ENCODE results near the gene SHKBP1. TPM values are rescaled to one million over a fixed set of nuclear protein-coding genes. Genes with fewer than 3 reads are reported as not detected.

SHKBP1 gene
- total and polyA plus RNA-seq, 2 donors (not counting 1 experiment from before 2014, with no cell fraction given): 179 to 227 TPM

DNA sequence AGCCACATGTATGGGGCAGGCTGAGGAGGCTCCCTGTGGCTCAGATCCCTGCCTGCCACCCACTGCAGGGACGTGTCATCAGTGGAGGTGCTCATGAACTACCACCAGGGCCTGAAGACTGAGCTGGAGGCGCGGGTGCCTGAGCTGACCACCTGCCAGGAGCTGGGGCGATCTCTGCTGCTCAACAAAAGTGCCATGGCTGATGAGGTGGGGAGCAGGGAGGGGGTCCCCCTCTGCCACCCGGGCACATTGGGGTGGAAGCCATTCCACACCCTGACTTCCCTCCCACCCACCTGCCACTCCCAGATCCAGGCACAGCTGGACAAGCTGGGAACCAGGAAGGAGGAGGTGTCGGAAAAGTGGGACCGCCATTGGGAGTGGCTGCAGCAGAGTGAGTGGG, 11.3 kb upstream of the SHKBP1 start:
- H3K4me1 ChIP-seq (ENCODE audit: control insufficient read depth in 2 of 2, insufficient read depth in 2 of 2, low read length in 2 of 2): peaks cover 18 to 19% of the 10 kb centered on the region in 2 donors
- TF ChIP-seq EZH2 (IDR thresholded peaks at IDR 0.05; ENCODE audit: borderline replicate concordance, insufficient read depth, low read depth, low read length, poor library complexity, severe bottlenecking): no peak
- TF ChIP-seq, protein P1, sequence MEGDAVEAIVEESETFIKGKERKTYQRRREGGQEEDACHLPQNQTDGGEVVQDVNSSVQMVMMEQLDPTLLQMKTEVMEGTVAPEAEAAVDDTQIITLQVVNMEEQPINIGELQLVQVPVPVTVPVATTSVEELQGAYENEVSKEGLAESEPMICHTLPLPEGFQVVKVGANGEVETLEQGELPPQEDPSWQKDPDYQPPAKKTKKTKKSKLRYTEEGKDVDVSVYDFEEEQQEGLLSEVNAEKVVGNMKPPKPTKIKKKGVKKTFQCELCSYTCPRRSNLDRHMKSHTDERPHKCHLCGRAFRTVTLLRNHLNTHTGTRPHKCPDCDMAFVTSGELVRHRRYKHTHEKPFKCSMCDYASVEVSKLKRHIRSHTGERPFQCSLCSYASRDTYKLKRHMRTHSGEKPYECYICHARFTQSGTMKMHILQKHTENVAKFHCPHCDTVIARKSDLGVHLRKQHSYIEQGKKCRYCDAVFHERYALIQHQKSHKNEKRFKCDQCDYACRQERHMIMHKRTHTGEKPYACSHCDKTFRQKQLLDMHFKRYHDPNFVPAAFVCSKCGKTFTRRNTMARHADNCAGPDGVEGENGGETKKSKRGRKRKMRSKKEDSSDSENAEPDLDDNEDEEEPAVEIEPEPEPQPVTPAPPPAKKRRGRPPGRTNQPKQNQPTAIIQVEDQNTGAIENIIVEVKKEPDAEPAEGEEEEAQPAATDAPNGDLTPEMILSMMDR (IDR thresholded peaks at IDR 0.05): no peak
- peaks cover 25% of the 10 kb centered on the region for H3K27me3 Mint-ChIP-seq
- no peak overlapping the region for H3K9ac ChIP-seq (ENCODE audit: low read length)
- no peaks in the 10 kb centered on the region for H3K36me3 ChIP-seq (replicated peaks in 1 of 2; ENCODE audit: control extremely low read depth in 1 of 2, control insufficient read depth in 1 of 2, extremely low read depth in 1 of 2, insufficient read depth in 2 of 2, low read length in 1 of 2)
- no peak overlapping the region for H3K4me3 ChIP-seq (ENCODE audit: control extremely low read depth in 1 of 5, extremely low read depth in 1 of 5, insufficient read depth in 1 of 5, low read depth in 2 of 5, low read length in 4 of 5)
- DNase-seq (no peak), ATAC-seq (ENCODE audit: low read depth) (no peak)
- peaks cover 0 to 49% (median 27%) of the 10 kb centered on the region in 4 experiments for H3K27me3 ChIP-seq (replicated peaks in 1 of 4; ENCODE audit: control extremely low read depth in 1 of 4, control insufficient read depth in 3 of 4, insufficient read depth in 4 of 4, low read length in 3 of 4)
- WGBS (ENCODE audit: insufficient coverage): 88% methylated on average over 6 of the region's 7 CpGs
- H3K4me3 Mint-ChIP-seq: no peak overlapping the region
- intact Hi-C loops (cut with micrococcal nuclease): no loop called here
- H3K27ac Mint-ChIP-seq: no peak overlapping the region
- no peaks in the 10 kb centered on the region for H4K20me1 ChIP-seq (ENCODE audit: control insufficient read depth, insufficient read depth, low read length, poor library complexity, severe bottlenecking)
- no peak overlapping the region for H2AFZ ChIP-seq (ENCODE audit: insufficient read depth, low read depth, low read length, poor library complexity, severe bottlenecking)
- H3K27ac ChIP-seq (ENCODE audit: low read length in 2 of 2): no peak overlapping the region
- H3K4me2 ChIP-seq (replicated peaks; ENCODE audit: low read depth, low read length, poor library complexity, severe bottlenecking): no peak overlapping the region
- H3K9me3 Mint-ChIP-seq (ENCODE audit: insufficient read depth): no peaks in the 10 kb centered on the region
- no peaks in the 10 kb centered on the region for H3K79me2 ChIP-seq (ENCODE audit: control insufficient read depth, insufficient read depth, low read length)
- CTCF ChIA-PET: interaction anchor here (0.8 kb wide), 1 partner anchor 15 kb away, joined by 3 read pairs; no protein-coding TSS in a partner anchor
- peaks cover 11% of the 10 kb centered on the region for H3K4me1 Mint-ChIP-seq
- peaks cover 0 to 8% (median 0%) of the 10 kb centered on the region in 3 donors for H3K9me3 ChIP-seq (ENCODE audit: control extremely low read depth in 1 of 3, control insufficient read depth in 2 of 3, insufficient read depth in 1 of 3, low read length in 2 of 3)
- POLR2A ChIA-PET: no interaction called here

DNA sequence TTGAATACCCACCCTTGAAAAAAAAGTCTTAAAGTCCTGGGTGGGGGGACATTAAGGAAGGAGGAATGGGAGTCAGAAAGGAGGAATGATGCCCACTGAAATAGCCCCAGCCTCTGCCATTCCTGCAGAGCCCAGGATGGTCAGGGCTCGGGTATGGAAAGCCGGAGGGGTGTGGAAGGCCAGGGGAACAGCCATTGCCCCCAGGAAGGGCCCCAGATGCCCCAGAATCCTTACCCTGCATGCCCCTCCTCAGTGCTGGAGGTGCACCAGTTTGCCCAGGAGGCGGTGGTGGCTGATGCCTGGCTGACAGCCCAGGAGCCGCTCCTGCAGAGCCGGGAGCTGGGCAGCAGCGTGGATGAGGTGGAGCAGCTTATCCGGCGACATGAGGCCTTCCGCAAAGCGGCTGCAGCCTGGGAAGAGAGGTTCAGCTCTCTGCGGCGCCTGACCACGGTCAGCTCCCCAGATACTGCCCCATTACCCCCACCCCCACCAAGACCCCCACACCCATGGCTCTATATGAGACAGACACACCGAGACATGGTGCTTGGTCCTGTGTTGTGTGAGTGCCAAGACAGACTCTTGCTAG, 10.7 kb upstream of the SHKBP1 start:
- Histone ChIP-seq H3K4me2 (replicated peaks; ENCODE audit: low read depth, low read length, poor library complexity, severe bottlenecking) (no peak overlapping the region), H3K27me3 (replicated peaks in 1 of 4; ENCODE audit: control extremely low read depth in 1 of 4, control insufficient read depth in 3 of 4, insufficient read depth in 4 of 4, low read length in 3 of 4) (peaks cover 0 to 46% (median 25%) of the 10 kb centered on the region in 4 experiments), H3K27ac (ENCODE audit: low read length in 2 of 2) (no peak overlapping the region), H3K9ac (ENCODE audit: low read length) (no peak overlapping the region), H3K36me3 (replicated peaks in 1 of 2; ENCODE audit: control extremely low read depth in 1 of 2, control insufficient read depth in 1 of 2, extremely low read depth in 1 of 2, insufficient read depth in 2 of 2, low read length in 1 of 2) (no peaks in the 10 kb centered on the region), H3K4me1 (ENCODE audit: control insufficient read depth in 2 of 2, insufficient read depth in 2 of 2, low read length in 2 of 2) (peaks cover 21 to 23% of the 10 kb centered on the region in 2 donors), H4K20me1 (ENCODE audit: control insufficient read depth, insufficient read depth, low read length, poor library complexity, severe bottlenecking) (no peaks in the 10 kb centered on the region), H2AFZ (ENCODE audit: insufficient read depth, low read depth, low read length, poor library complexity, severe bottlenecking) (no peak overlapping the region), H3K4me3 (ENCODE audit: control extremely low read depth in 1 of 5, extremely low read depth in 1 of 5, insufficient read depth in 1 of 5, low read depth in 2 of 5, low read length in 4 of 5) (no peak overlapping the region), H3K9me3 (ENCODE audit: control extremely low read depth in 1 of 3, control insufficient read depth in 2 of 3, insufficient read depth in 1 of 3, low read length in 2 of 3) (peaks cover 0 to 8% (median 0%) of the 10 kb centered on the region in 3 donors), H3K79me2 (ENCODE audit: control insufficient read depth, insufficient read depth, low read length) (no peaks in the 10 kb centered on the region)
- WGBS (ENCODE audit: insufficient coverage): 86% methylated on average over 6 of the region's 14 CpGs
- H3K4me3 Mint-ChIP-seq: peak overlapping the region; percentile 21
- no peak for ATAC-seq (ENCODE audit: low read depth)
- TF ChIP-seq, protein P1 (IDR thresholded peaks at IDR 0.05): no peak
- TF ChIP-seq EZH2 (IDR thresholded peaks at IDR 0.05; ENCODE audit: borderline replicate concordance, insufficient read depth, low read depth, low read length, poor library complexity, severe bottlenecking): no peak
- CTCF ChIA-PET: interaction anchor here (1.5 kb wide), 1 partner anchor 69 kb away, joined by 4 read pairs; no protein-coding TSS in a partner anchor
- no peak overlapping the region for H3K27ac Mint-ChIP-seq
- POLR2A ChIA-PET: interaction anchor here (0.6 kb wide), 1 partner anchor 763 kb away, joined by 4 read pairs; no protein-coding TSS in a partner anchor
- intact Hi-C loops (cut with micrococcal nuclease): no loop called here
- H3K4me1 Mint-ChIP-seq: peaks cover 17% of the 10 kb centered on the region
- H3K27me3 Mint-ChIP-seq: peaks cover 20% of the 10 kb centered on the region
- no peaks in the 10 kb centered on the region for H3K9me3 Mint-ChIP-seq (ENCODE audit: insufficient read depth)
- DNase-seq: no peak
